Retinal pigment epithelial cell (primary cell): Measurements from ENCODE around the gene HPSE2.
"Not testable (repeated sequence)": the region's sequence is repeated elsewhere in the genome, so short reads cannot be mapped to it uniquely, and the experiment has no call there.

Source experiments
- DNase-seq: peaks from one replicate; pipeline ENCODE4 v3.0.0-alpha.2; 2010; ENCODE audit warnings: low read depth
- H3K4me3 ChIP-seq: 2 replicates; pipeline ENCODE4 v1.5.1; 2011; ENCODE audit warnings: mild to moderate bottlenecking, low read length, control low read depth, moderate library complexity
- TF ChIP-seq, protein P1 (sequence below): conservative IDR thresholded peaks from 2 replicates; pipeline ENCODE4 v1.5.1; 2011; ENCODE audit warnings: low read depth, low read length, control low read depth, inconsistent platforms

The HPSE2 gene

GRCh38 chr10:98910048-98910447, 325.6 kb downstream of the HPSE2 start:
- no peak for DNase-seq
- TF ChIP-seq, protein P1, sequence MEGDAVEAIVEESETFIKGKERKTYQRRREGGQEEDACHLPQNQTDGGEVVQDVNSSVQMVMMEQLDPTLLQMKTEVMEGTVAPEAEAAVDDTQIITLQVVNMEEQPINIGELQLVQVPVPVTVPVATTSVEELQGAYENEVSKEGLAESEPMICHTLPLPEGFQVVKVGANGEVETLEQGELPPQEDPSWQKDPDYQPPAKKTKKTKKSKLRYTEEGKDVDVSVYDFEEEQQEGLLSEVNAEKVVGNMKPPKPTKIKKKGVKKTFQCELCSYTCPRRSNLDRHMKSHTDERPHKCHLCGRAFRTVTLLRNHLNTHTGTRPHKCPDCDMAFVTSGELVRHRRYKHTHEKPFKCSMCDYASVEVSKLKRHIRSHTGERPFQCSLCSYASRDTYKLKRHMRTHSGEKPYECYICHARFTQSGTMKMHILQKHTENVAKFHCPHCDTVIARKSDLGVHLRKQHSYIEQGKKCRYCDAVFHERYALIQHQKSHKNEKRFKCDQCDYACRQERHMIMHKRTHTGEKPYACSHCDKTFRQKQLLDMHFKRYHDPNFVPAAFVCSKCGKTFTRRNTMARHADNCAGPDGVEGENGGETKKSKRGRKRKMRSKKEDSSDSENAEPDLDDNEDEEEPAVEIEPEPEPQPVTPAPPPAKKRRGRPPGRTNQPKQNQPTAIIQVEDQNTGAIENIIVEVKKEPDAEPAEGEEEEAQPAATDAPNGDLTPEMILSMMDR: no peak
- H3K4me3 ChIP-seq: no peak overlapping the region

GRCh38 chr10:98908868-98909267, 326.8 kb downstream of the HPSE2 start:
- TF ChIP-seq, protein P1: no peak
- no peak overlapping the region for H3K4me3 ChIP-seq

GRCh38 chr10:98908247-98908646, 327.4 kb downstream of the HPSE2 start:
- not testable (repeated sequence) for H3K4me3 ChIP-seq, DNase-seq

More at GRCh38 chr10:98908868-98909267, 326.8 kb downstream of the HPSE2 start:
- no peak for DNase-seq

GRCh38 chr10:98901441-98902110, 334.1 kb downstream of the HPSE2 start:
- no peak overlapping the region for H3K4me3 ChIP-seq
- peak; percentile 44 for DNase-seq
- TF ChIP-seq, protein P1: no peak

DNA sequence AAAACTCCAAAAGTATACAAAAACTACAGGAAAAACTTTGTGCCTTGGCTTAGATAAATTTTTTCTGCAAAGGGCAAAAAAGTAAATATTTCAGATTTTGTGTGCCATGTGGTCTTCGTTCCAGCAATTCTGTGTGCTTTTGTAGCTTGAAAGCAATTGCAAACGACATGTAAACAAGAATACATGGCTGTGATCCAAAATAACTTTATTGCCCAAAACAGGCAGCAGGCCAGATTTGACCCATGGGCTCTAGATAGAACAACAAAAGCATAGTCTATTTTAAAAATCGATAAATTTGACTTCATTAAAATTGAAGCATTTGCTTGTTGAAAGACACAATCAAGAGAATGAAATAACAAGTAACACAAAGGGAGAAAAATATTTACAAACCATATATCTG, 336.6 kb downstream of the HPSE2 start:
- TF ChIP-seq, protein P1: no peak
- DNase-seq: no peak

DNA sequence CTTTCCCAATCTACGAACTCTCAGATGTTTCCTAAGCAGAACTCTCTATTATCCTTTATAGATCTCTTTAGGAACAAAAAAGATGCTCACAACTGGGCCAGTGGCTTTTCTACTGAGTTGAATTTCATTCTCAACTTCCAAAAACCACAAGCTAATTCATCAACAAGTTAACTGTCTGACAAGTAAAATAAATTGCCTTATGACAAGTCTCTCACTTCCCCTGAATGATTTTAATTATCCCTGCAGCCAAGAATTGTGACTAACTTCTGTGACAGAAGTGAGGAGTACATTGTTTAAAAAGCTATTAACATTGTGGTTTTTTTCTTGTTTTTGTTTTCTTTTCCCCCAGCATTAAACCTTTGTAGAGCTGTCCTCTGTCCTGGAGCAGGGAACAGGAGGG, 343.1 kb downstream of the HPSE2 start:
- no peak for DNase-seq
- no peak overlapping the region for H3K4me3 ChIP-seq
- TF ChIP-seq, protein P1: no peak

More for the DNA sequence above, 336.6 kb downstream of the HPSE2 start:
- no peak overlapping the region for H3K4me3 ChIP-seq

GRCh38 chr10:98886686-98887085, 349.0 kb downstream of the HPSE2 start:
- DNase-seq: no peak
- TF ChIP-seq, protein P1: no peak
- no peak overlapping the region for H3K4me3 ChIP-seq

GRCh38 chr10:98885378-98885777, 350.3 kb downstream of the HPSE2 start:
- TF ChIP-seq, protein P1: no peak
- DNase-seq: no peak
- no peak overlapping the region for H3K4me3 ChIP-seq
